IMR-90 (cell line): ENCODE results near the gene KCNJ16. TPM values are rescaled to one million over a fixed set of nuclear protein-coding genes. Genes with fewer than 3 reads are reported as not detected.

ENCODE experiments used
- ATAC-seq: fragments of 200-7000 bp; cut with Tn5 transposase; 2 replicates; pipeline ENCODE4 v1.9.1; 2020; ENCODE audit warnings: low read depth, mild to moderate bottlenecking, moderate library complexity
- BruUV-seq: library from RNA; stranded (reverse); fragments of 400-500 nt; replicated peaks from 2 replicates; lab custom pipeline; 2021; lab: Mats Ljungman, UMichigan
- CTCF ChIA-PET: fragments of 300-600 bp; formaldehyde crosslinking; extraction: SDS; loops from one replicate; lab custom pipeline; 2021; ENCODE audit warnings: antibody characterized with exemption; lab: Yijun Ruan, JAX
- POLR2A ChIA-PET: fragments of 300-600 bp; sonication (Branson Sonifier 250); formaldehyde crosslinking; loops from one replicate; lab custom pipeline; 2022; ENCODE audit warnings: antibody characterized with exemption; ENCODE audit not compliant: unreplicated experiment; lab: Charles Lee
- DNase-seq: peaks from one replicate; pipeline ENCODE4 v3.0.0; 2013
- H2AFZ ChIP-seq: replicated peaks from 2 replicates; pipeline ENCODE3; 2013; ENCODE audit warnings: low read length, mild to moderate bottlenecking; ENCODE audit not compliant: poor library complexity
- H2AK5ac ChIP-seq: 2 replicates; pipeline ENCODE4 v1.6.1; 2013; ENCODE audit warnings: low read depth, low read length, inconsistent platforms
- H2AK9ac ChIP-seq: replicated peaks from 2 replicates; pipeline ENCODE3; 2013; ENCODE audit warnings: mild to moderate bottlenecking, low read depth, low read length, moderate library complexity; ENCODE audit not compliant: poor library complexity
- H2BK120ac ChIP-seq: 2 replicates; pipeline ENCODE4 v1.6.1; 2013; ENCODE audit warnings: low read depth, low read length, inconsistent platforms
- H2BK15ac ChIP-seq: 3 replicates; pipeline ENCODE4 v1.6.1; 2013; ENCODE audit warnings: low read depth, low read length, inconsistent platforms
- H2BK20ac ChIP-seq: 2 replicates; pipeline ENCODE4 v1.6.1; 2013; ENCODE audit warnings: low read depth, mild to moderate bottlenecking, inconsistent platforms, low read length, moderate library complexity
- H2BK5ac ChIP-seq: 2 replicates; pipeline ENCODE4 v1.6.1; 2013; ENCODE audit warnings: mild to moderate bottlenecking, low read depth, low read length, inconsistent platforms; ENCODE audit not compliant: poor library complexity, severe bottlenecking
- H3K14ac ChIP-seq: replicated peaks from 2 replicates; pipeline ENCODE4 v1.6.1; 2013; ENCODE audit warnings: low read depth, low read length, inconsistent platforms
- H3K18ac ChIP-seq: 2 replicates; pipeline ENCODE4 v1.6.1; 2013; ENCODE audit warnings: low read depth, low read length, control low read depth
- H3K23ac ChIP-seq: 2 replicates; pipeline ENCODE4 v1.6.1; 2013; ENCODE audit warnings: low read depth, low read length, inconsistent platforms
- H3K27ac ChIP-seq: 2 replicates; pipeline ENCODE4 v1.5.1; 2013; ENCODE audit warnings: mild to moderate bottlenecking, control low read depth, low read length; ENCODE audit not compliant: insufficient read depth
- H3K27me3 ChIP-seq: 2 replicates; pipeline ENCODE4 v1.6.1; 2013; ENCODE audit warnings: low read length; ENCODE audit not compliant: control insufficient read depth, insufficient read depth
- H3K36me3 ChIP-seq: 2 replicates; pipeline ENCODE4 v1.6.1; 2013; ENCODE audit warnings: low read length, mixed read lengths; ENCODE audit not compliant: control insufficient read depth, insufficient read depth
- H3K4ac ChIP-seq: 2 replicates; pipeline ENCODE4 v1.6.1; 2013; ENCODE audit warnings: low read depth, low read length, inconsistent platforms
- H3K4me1 ChIP-seq: 2 replicates; pipeline ENCODE4 v1.6.1; 2013; ENCODE audit warnings: low read length, mixed read lengths; ENCODE audit not compliant: control insufficient read depth, insufficient read depth
- H3K4me2 ChIP-seq: 2 replicates; pipeline ENCODE4 v1.6.1; 2013; ENCODE audit warnings: low read depth, mild to moderate bottlenecking, control low read depth, low read length, moderate library complexity
- H3K4me3 ChIP-seq: 2 replicates; pipeline ENCODE4 v1.5.1; 2013; ENCODE audit warnings: low read depth, mild to moderate bottlenecking, control low read depth, low read length, moderate library complexity; ENCODE audit not compliant: insufficient read depth
- H3K56ac ChIP-seq: 2 replicates; pipeline ENCODE4 v1.6.1; 2013; ENCODE audit warnings: low read length, inconsistent platforms; ENCODE audit not compliant: insufficient read depth; ENCODE audit errors: extremely low read depth
- H3K79me1 ChIP-seq, 2 experiments: 2 replicates each; pipeline ENCODE4 v1.6.1; 2013; ENCODE audit warnings: low read length in 2 of 2, inconsistent platforms in 1 of 2, low read depth in 1 of 2
- H3K9ac ChIP-seq: 2 replicates; pipeline ENCODE4 v1.6.1; 2013; ENCODE audit warnings: low read depth, low read length, control low read depth
- H3K9me1 ChIP-seq: 2 replicates; pipeline ENCODE4 v1.6.1; 2013; ENCODE audit warnings: low read length, inconsistent platforms; ENCODE audit not compliant: insufficient read depth
- H3K9me3 ChIP-seq: 2 replicates; pipeline ENCODE4 v1.6.1; 2013; ENCODE audit warnings: low read length; ENCODE audit not compliant: control insufficient read depth, insufficient read depth
- H4K20me1 ChIP-seq: 2 replicates; pipeline ENCODE4 v1.6.1; 2013; ENCODE audit warnings: low read length, inconsistent platforms; ENCODE audit not compliant: insufficient read depth
- H4K5ac ChIP-seq: 2 replicates; pipeline ENCODE4 v1.6.1; 2013; ENCODE audit warnings: mild to moderate bottlenecking, low read depth, low read length, control low read depth
- H4K8ac ChIP-seq, 2 experiments: 2 replicates each; pipeline ENCODE4 v1.6.1; 2013; ENCODE audit warnings: low read depth in 2 of 2, low read length in 2 of 2, control low read depth in 1 of 2, inconsistent platforms in 1 of 2
- H4K91ac ChIP-seq: 2 replicates; pipeline ENCODE4 v1.6.1; 2013; ENCODE audit warnings: low read depth, low read length, inconsistent platforms; ENCODE audit not compliant: insufficient read depth
- BHLHE40 ChIP-seq: fragments of 150-350 bp; IDR thresholded peaks from 2 replicates; pipeline ENCODE4 v1.6.1; 2016; ENCODE audit warnings: mild to moderate bottlenecking, low read depth, low read length
- CEBPB ChIP-seq: IDR thresholded peaks from 2 replicates; pipeline ENCODE4 v1.6.1; 2012; ENCODE audit warnings: low read depth, low read length, improper control_type of control experiment
- FOS ChIP-seq: fragments of 150-350 bp; IDR thresholded peaks from 2 replicates; pipeline ENCODE4 v1.6.1; 2016; ENCODE audit warnings: low read depth, low read length
- MAFK ChIP-seq: IDR thresholded peaks from 2 replicates; pipeline ENCODE4 v1.6.1; 2012; ENCODE audit warnings: low read depth, low read length, improper control_type of control experiment
- NFE2L2 ChIP-seq: fragments of 150-350 bp; IDR thresholded peaks from 2 replicates; pipeline ENCODE4 v1.6.1; 2016; ENCODE audit warnings: low read depth, mild to moderate bottlenecking, low read length
- WGBS, 2 experiments: methylation state at CpG; one replicate each; pipeline versions ENCODE4 v1.1.5 to v1.1.7; 2013; ENCODE audit warnings: missing lambda C conversion rate in 2 of 2; ENCODE audit not compliant: insufficient read length in 1 of 2; ENCODE audit errors: extremely low coverage in 2 of 2; 5-methylcytosine and 5-hydroxymethylcytosine counted together
- dilution Hi-C: fragments of 300-500 bp; cut with HindIII; formaldehyde crosslinking; loops from one replicate; pipeline ENCODE4 v1.14.3; 2018; ENCODE audit warnings: low sequenced_read_pairs; ENCODE audit not compliant: unreplicated experiment
- in situ Hi-C: fragments of 300-500 bp; cut with MboI; formaldehyde crosslinking; loops from 3 replicates; pipeline ENCODE4 v1.14.3; 2019; ENCODE audit warnings: low sequenced_read_pairs, inconsistent platforms, mixed read lengths
- intact Hi-C: fragments of 100-400 bp; cut with micrococcal nuclease; formaldehyde crosslinking; loops from 2 replicates; pipeline ENCODE4 v1.10.0; 2022
- polyA plus RNA-seq, 3 experiments: library from polyadenylated mRNA; depleted of rRNA; stranded (reverse); fragments of >200 nt; gene quantifications; 2 replicates each; pipeline ENCODE4 v1.2.3, GENCODE V29; 2012; ENCODE audit warnings: low replicate concordance in 1 of 3
- total RNA-seq: library from RNA; depleted of rRNA; stranded (reverse); fragments of >200 nt; gene quantifications from 2 replicates; pipeline ENCODE4 v1.2.3, GENCODE V29; 2012

Gene KCNJ16
- total and polyA plus RNA-seq, 2 of the 4 experiments (the other 2 are of a cell fraction): not detected

DNA sequence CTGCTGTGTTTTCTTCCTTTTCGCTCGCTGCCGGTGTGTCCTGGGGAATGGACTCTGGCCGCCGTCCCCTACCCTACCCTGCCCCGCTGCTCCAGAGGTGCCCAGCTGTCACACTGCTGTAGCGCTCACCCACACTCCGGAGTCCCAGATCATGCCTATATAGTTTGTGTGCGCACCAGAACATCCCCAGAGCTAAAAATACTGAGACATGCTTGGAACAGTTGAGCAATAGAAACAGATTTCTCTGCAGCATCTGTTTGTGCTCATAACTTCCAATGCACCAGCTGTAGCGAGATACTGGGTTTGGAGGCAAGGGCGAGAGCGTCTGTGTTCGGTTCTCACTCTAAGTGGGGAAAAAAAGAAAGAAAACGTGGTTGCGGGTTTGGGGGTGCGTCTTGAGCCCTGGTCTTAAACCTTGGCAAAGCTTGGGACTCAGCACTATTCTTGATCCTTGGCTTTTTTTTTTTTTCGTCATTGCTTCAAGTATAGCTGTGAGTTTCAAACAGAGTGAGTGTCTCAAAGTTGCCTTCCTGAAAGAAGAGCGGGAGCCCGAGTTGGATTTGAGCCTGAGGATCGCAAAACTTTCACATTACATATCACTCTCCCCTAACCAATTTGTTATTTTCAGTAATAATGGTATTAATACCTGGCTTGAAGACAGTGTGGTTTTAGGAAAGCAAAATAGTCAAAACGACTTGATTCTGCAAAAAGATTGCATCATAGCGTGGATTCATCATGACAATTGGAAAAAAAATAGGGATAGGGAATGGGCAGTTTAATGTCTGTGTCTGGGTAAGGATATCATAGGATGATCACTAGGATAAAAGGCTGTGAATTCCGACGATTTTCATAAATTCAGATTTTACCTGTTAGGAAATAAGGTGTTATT is 94.9 kb downstream of the KCNJ16 start:
- BruUV-seq: TSS peak; percentile 77
- H3K4me3 ChIP-seq: peak overlapping the region; percentile 73
- ATAC-seq (peak; percentile 28), DNase-seq (peak; percentile 55)
- no peak overlapping the region for H2BK20ac ChIP-seq
- H3K9ac ChIP-seq: peak overlapping the region; percentile 82
- peak; percentile 90 for TF ChIP-seq CEBPB
- TF ChIP-seq BHLHE40: no peak
- TF ChIP-seq MAFK: no peak
- TF ChIP-seq NFE2L2: no peak
- TF ChIP-seq FOS: no peak
- ChIA-PET POLR2A (interaction anchor here (1.7 kb wide), 1 partner anchor 563 kb away, joined by 4 read pairs; no protein-coding TSS in a partner anchor), CTCF (interaction anchor here (0.6 to 0.8 kb wide), 3 partner anchors 563 to 1644 kb away, joined by 3 to 6 read pairs (median 4); no protein-coding TSS in a partner anchor)
- H3K4me2 ChIP-seq: peak overlapping the region; percentile 84
- no peak overlapping the region for H4K5ac ChIP-seq
- peak overlapping the region; percentile 86 for H2AFZ ChIP-seq
- H3K14ac ChIP-seq: peak overlapping the region; percentile 20; the same call in 1 of the 2 replicates
- no peaks in the 10 kb centered on the region for H3K27me3 ChIP-seq
- no peak overlapping the region for H4K91ac ChIP-seq
- H3K4ac ChIP-seq: no peak overlapping the region
- H3K27ac ChIP-seq: peak overlapping the region; percentile 75
- H4K20me1 ChIP-seq: no peaks in the 10 kb centered on the region
- H3K36me3 ChIP-seq: peaks cover 2% of the 10 kb centered on the region; the same call in 1 of the 2 replicates
- no peak overlapping the region for H3K56ac ChIP-seq
- dilution Hi-C loops: no loop called here
- no peak overlapping the region for H2AK5ac ChIP-seq
- H3K9me3 ChIP-seq: peaks cover under 1% of the 10 kb centered on the region; the same call in 1 of the 2 replicates
- H3K18ac ChIP-seq: no peak overlapping the region; the same call in 1 of the 2 replicates
- H4K8ac ChIP-seq: no peak overlapping the region
- no peaks in the 10 kb centered on the region for H3K4me1 ChIP-seq
- no peak overlapping the region; the same call in 1 of the 2 replicates for H3K23ac ChIP-seq
- no peaks in the 10 kb centered on the region for H3K9me1 ChIP-seq
- H2BK15ac ChIP-seq: no peak overlapping the region
- no peaks in the 10 kb centered on the region for H3K79me1 ChIP-seq
- H2AK9ac ChIP-seq: no peak overlapping the region
- WGBS, 2 experiments: no CpG with 5 or more reads among the region's 24 CpGs
- H2BK5ac ChIP-seq: no peak overlapping the region
- in situ Hi-C loops: loop anchor here (10.0 kb wide), 1 partner anchor 385 kb away; no protein-coding TSS in a partner anchor
- intact Hi-C loops: loop anchor here (2.0 to 10.0 kb wide), 6 partner anchors 237 to 843 kb away; partner anchors contain the start of gene ABCA5
- H2BK120ac ChIP-seq: no peak overlapping the region
